Measurements from ENCODE around the gene CDK8. TPM values are rescaled to one million over a fixed set of nuclear protein-coding genes. Genes with fewer than 3 reads are reported as not detected.

CDK8 gene
- total RNA-seq, 3 donors from 2014 or later (not counting 1 experiment from before 2014, with no cell fraction given), result 10.0 to 13.1 (median 10.9) TPM

GRCh38 chr13:26308250-26308649 is 54.3 kb downstream of the CDK8 start:
- H3K36me3 ChIP-seq (ENCODE audit: control insufficient read depth, insufficient read depth, low read length), result no peaks in the 10 kb centered on the region
- peaks cover 33 to 55% of the 10 kb centered on the region in 2 donors for H3K4me1 Mint-ChIP-seq

DNA sequence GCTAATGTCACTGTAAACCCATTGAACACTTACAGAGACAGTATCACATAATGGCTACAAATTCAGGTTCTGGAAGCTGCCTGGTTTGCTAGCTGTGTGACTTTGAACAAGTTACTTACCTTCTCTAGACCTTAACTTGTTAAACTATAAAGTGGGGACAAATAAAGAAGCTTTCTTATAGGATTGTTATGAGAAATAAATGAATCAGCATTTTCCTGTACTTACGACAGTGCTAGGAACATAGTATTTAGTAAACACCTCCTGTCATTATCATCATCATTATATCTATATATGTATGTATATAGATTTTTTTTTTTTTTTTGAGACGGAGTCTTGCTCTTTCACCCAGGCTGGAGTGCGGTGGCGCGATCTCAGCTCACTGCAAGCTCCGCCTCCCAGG is 54.9 kb downstream of the CDK8 start:
- no peaks in the 10 kb centered on the region for H3K36me3 ChIP-seq (ENCODE audit: control insufficient read depth, insufficient read depth, low read length)
- no peak for TF ChIP-seq CTCF (IDR thresholded peaks at IDR 0.05)
- H3K4me3 Mint-ChIP-seq, result no peak overlapping the region
- no peaks in the 10 kb centered on the region for H3K36me3 Mint-ChIP-seq
- H3K9me3 Mint-ChIP-seq, result no peaks in the 10 kb centered on the region
- ATAC-seq (no peak), DNase-seq (no peak)
- peaks cover 4% of the 10 kb centered on the region for H3K4me1 ChIP-seq (ENCODE audit: control insufficient read depth, insufficient read depth, low read length)
- H3K27me3 Mint-ChIP-seq (ENCODE audit: low read depth in 2 of 2), result no peaks in the 10 kb centered on the region
- WGBS (ENCODE audit: insufficient coverage), result 95% methylated on average over 4 of the region's 6 CpGs
- H3K4me1 Mint-ChIP-seq, result peaks cover 39 to 51% of the 10 kb centered on the region in 2 donors
- H3K9me3 ChIP-seq (ENCODE audit: control insufficient read depth, insufficient read depth, low read length), result no peaks in the 10 kb centered on the region
- H3K27me3 ChIP-seq (ENCODE audit: control insufficient read depth, insufficient read depth, low read length), result no peaks in the 10 kb centered on the region
- no peak overlapping the region for H3K27ac ChIP-seq (ENCODE audit: low read length)
- H3K4me3 ChIP-seq (ENCODE audit: low read length), result no peak overlapping the region
- intact Hi-C loops (cut with micrococcal nuclease), result no loop called here
- no peak overlapping the region for H3K27ac Mint-ChIP-seq

More at GRCh38 chr13:26308250-26308649, 54.3 kb downstream of the CDK8 start:
- DNase-seq (no peak), ATAC-seq (no peak)
- H3K4me3 Mint-ChIP-seq, result no peak overlapping the region
- no peak overlapping the region for H3K27ac ChIP-seq (ENCODE audit: low read length)
- H3K27me3 ChIP-seq (ENCODE audit: control insufficient read depth, insufficient read depth, low read length), result no peaks in the 10 kb centered on the region
- H3K9me3 Mint-ChIP-seq, result no peaks in the 10 kb centered on the region
- peaks cover 4% of the 10 kb centered on the region for H3K4me1 ChIP-seq (ENCODE audit: control insufficient read depth, insufficient read depth, low read length)
- intact Hi-C loops (cut with micrococcal nuclease), result no loop called here
- no peaks in the 10 kb centered on the region for H3K27me3 Mint-ChIP-seq (ENCODE audit: low read depth in 2 of 2)
- no peak overlapping the region for H3K4me3 ChIP-seq (ENCODE audit: low read length)
- H3K9me3 ChIP-seq (ENCODE audit: control insufficient read depth, insufficient read depth, low read length), result no peaks in the 10 kb centered on the region
- no peaks in the 10 kb centered on the region for H3K36me3 Mint-ChIP-seq
- no peak for TF ChIP-seq CTCF (IDR thresholded peaks at IDR 0.05)
- H3K27ac Mint-ChIP-seq, result no peak overlapping the region

DNA sequence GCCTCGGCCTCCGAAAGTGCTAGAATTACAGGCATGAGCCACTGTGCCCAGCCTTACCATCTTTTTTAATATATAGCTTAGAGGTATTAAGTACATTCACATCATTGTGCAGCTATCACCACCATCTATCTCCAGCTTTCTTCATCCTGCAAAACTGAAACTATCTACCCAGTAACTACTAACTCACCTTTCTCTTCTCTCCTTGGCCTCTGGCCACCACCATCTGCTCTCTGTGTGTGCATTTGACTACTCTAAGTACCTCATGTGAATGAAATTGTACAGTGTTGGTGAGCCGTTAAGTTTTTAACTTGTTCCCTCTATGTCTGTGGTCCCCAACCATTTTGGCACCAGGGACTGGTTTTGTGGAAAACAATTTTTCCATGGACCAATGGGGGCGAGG is 56.1 kb downstream of the CDK8 start:
- H3K4me3 ChIP-seq (ENCODE audit: low read length), result no peak overlapping the region

More for the DNA sequence above, 56.1 kb downstream of the CDK8 start:
- ATAC-seq, result no peak
- Mint-ChIP-seq H3K4me1 (peaks cover 40 to 46% of the 10 kb centered on the region in 2 donors), H3K27me3 (ENCODE audit: low read depth in 2 of 2) (no peaks in the 10 kb centered on the region), H3K9me3 (no peaks in the 10 kb centered on the region), H3K4me3 (no peak overlapping the region), H3K36me3 (no peaks in the 10 kb centered on the region), H3K27ac (no peak overlapping the region)
- Histone ChIP-seq H3K9me3 (ENCODE audit: control insufficient read depth, insufficient read depth, low read length) (no peaks in the 10 kb centered on the region), H3K27me3 (ENCODE audit: control insufficient read depth, insufficient read depth, low read length) (no peaks in the 10 kb centered on the region), H3K36me3 (ENCODE audit: control insufficient read depth, insufficient read depth, low read length) (no peaks in the 10 kb centered on the region), H3K4me1 (ENCODE audit: control insufficient read depth, insufficient read depth, low read length) (no peaks in the 10 kb centered on the region), H3K27ac (ENCODE audit: low read length) (no peak overlapping the region)
- intact Hi-C loops (cut with micrococcal nuclease), result no loop called here
- WGBS (ENCODE audit: insufficient coverage), result 100% methylated on average over 2 of the region's 4 CpGs
- TF ChIP-seq CTCF (IDR thresholded peaks at IDR 0.05), result no peak
- DNase-seq, result no peak
